Peyer's patch (tissue), 4 donors: ENCODE results near the gene MIER1. TPM values are rescaled to one million over a fixed set of nuclear protein-coding genes. Genes with fewer than 3 reads are reported as not detected.

Source experiments
- DNase-seq, 3 donors: peaks; one replicate each; pipeline ENCODE4 v3.0.0-alpha.2; 2017 to 2019
- H3K27ac ChIP-seq, 4 donors: fragments of 200-600 bp; sonication (generic); one replicate each; pipeline ENCODE4 v1.5.1; 2016 to 2019
- H3K27me3 ChIP-seq, 2 donors: fragments of 200-600 bp; sonication (generic); one replicate each; pipeline ENCODE4 v1.5.1; 2019
- H3K36me3 ChIP-seq, 3 donors: fragments of 200-600 bp; sonication (generic); one replicate each; pipeline ENCODE4 v1.5.1; 2016 to 2019
- H3K4me1 ChIP-seq, 4 donors: fragments of 200-600 bp; sonication (generic); one replicate each; pipeline ENCODE4 v1.5.1; 2016 to 2019
- H3K4me3 ChIP-seq, 4 donors: fragments of 200-600 bp; sonication (generic); 1 replicate in 3 of 4; 2 replicates in 1 of 4; pipeline ENCODE4 v1.5.1; 2016 to 2019; ENCODE audit warnings: mild to moderate bottlenecking in 1 of 4
- H3K9me3 ChIP-seq, 4 donors: fragments of 200-600 bp; sonication (generic); one replicate each; pipeline ENCODE4 v1.5.1; 2016 to 2019; ENCODE audit warnings: mild to moderate bottlenecking in 1 of 4
- CTCF ChIP-seq, 6 experiments: fragments of 450-650 bp in 4 of 6; fragments of 200-600 bp in 2 of 6; sonication (generic) in 1 of 6; IDR thresholded peaks; one replicate each; pipeline ENCODE4 v1.5.1; 2017 to 2019; ENCODE audit warnings: antibody characterized with exemption in 6 of 6, mild to moderate bottlenecking in 3 of 6, moderate library complexity in 1 of 6
- POLR2A ChIP-seq, 2 donors: fragments of 450-650 bp; IDR thresholded peaks; one replicate each; pipeline ENCODE4 v1.5.1; 2017; ENCODE audit warnings: antibody characterized with exemption in 2 of 2, mild to moderate bottlenecking in 2 of 2, moderate library complexity in 2 of 2
- total RNA-seq, 4 donors: library from RNA; depleted of rRNA; stranded (reverse); fragments of >200 nt; gene quantifications; one replicate each; pipeline ENCODE4 v1.1.0, GENCODE V29; 2016

The MIER1 gene
- total RNA-seq, 4 donors from 2014 or later: 25.3 to 56.1 (median 39.5) TPM

GRCh38 chr1:66930823-66931174 lies 6.0 kb downstream of the MIER1 start:
- peaks cover 0 to 44% (median 3%) of the 10 kb centered on the region in 4 donors for H3K4me1 ChIP-seq
- DNase-seq: no peak
- H3K4me3 ChIP-seq: peak overlapping the region; percentile 70 to 86 (median 83)

GRCh38 chr1:66931590-66931989 lies 6.8 kb downstream of the MIER1 start:
- H3K27me3 ChIP-seq: no peaks in the 10 kb centered on the region
- DNase-seq: no peak
- H3K9me3 ChIP-seq: no peaks in the 10 kb centered on the region
- no peaks in the 10 kb centered on the region for H3K36me3 ChIP-seq
- peaks cover 0 to 36% (median 3%) of the 10 kb centered on the region in 4 donors for H3K4me1 ChIP-seq
- peak overlapping the region; percentile 70 to 86 (median 83) for H3K4me3 ChIP-seq
- H3K27ac ChIP-seq: peak overlapping the region in 3 of 4 donors; percentile 14 to 97 (median 95)
- TF ChIP-seq CTCF (IDR thresholded peaks at IDR 0.05) (no peak), POLR2A (IDR thresholded peaks at IDR 0.05) (no peak)

More at GRCh38 chr1:66930823-66931174, 6.0 kb downstream of the MIER1 start:
- Histone ChIP-seq H3K36me3 (no peaks in the 10 kb centered on the region), H3K9me3 (no peaks in the 10 kb centered on the region), H3K27ac (peak overlapping the region; percentile 95 to 97 (median 95)), H3K27me3 (no peaks in the 10 kb centered on the region)
- TF ChIP-seq POLR2A (IDR thresholded peaks at IDR 0.05) (no peak), CTCF (IDR thresholded peaks at IDR 0.05) (no peak)

GRCh38 chr1:66932291-66932690 lies 7.5 kb downstream of the MIER1 start:
- H3K36me3 ChIP-seq: no peaks in the 10 kb centered on the region
- no peak for TF ChIP-seq CTCF (IDR thresholded peaks at IDR 0.05)
- TF ChIP-seq POLR2A (IDR thresholded peaks at IDR 0.05): no peak
- H3K27me3 ChIP-seq: no peaks in the 10 kb centered on the region
- H3K4me1 ChIP-seq: peaks cover 0 to 32% (median 3%) of the 10 kb centered on the region in 4 donors
- peak overlapping the region in 1 of 4 donors; percentile 95 for H3K27ac ChIP-seq
- no peak for DNase-seq
- H3K9me3 ChIP-seq: no peaks in the 10 kb centered on the region
- peak overlapping the region in 2 of 4 donors; percentile 12 to 80 for H3K4me3 ChIP-seq

- no peak for DNase-seq
- Histone ChIP-seq H3K27me3 (no peaks in the 10 kb centered on the region), H3K36me3 (no peaks in the 10 kb centered on the region), H3K4me3 (peak overlapping the region in 2 of 4 donors; percentile 6 to 80), H3K27ac (peak overlapping the region in 2 of 4 donors; percentile 36 to 56), H3K9me3 (no peaks in the 10 kb centered on the region), H3K4me1 (peaks cover 0 to 32% (median 7%) of the 10 kb centered on the region in 4 donors)
- TF ChIP-seq CTCF (IDR thresholded peaks at IDR 0.05): no peak
- TF ChIP-seq POLR2A (IDR thresholded peaks at IDR 0.05): no peak
Measured at GRCh38 chr1:66933887-66934700, 9.3 kb downstream of the MIER1 start.

- no peak overlapping the region for H3K27ac ChIP-seq
- no peaks in the 10 kb centered on the region for H3K27me3 ChIP-seq
- TF ChIP-seq CTCF (IDR thresholded peaks at IDR 0.05): no peak
- TF ChIP-seq POLR2A (IDR thresholded peaks at IDR 0.05): no peak
- no peaks in the 10 kb centered on the region for H3K36me3 ChIP-seq
- DNase-seq: no peak
- H3K9me3 ChIP-seq: no peaks in the 10 kb centered on the region
- peaks cover 0 to 38% (median 6%) of the 10 kb centered on the region in 4 donors for H3K4me1 ChIP-seq
- H3K4me3 ChIP-seq: no peak overlapping the region
Measured at GRCh38 chr1:66937529-66938234, 12.9 kb downstream of the MIER1 start.
